Upper lobe of left lung (tissue), 6 donors: ENCODE measurements around the gene SLX4IP. TPM values are rescaled to one million over a fixed set of nuclear protein-coding genes. Genes with fewer than 3 reads are reported as not detected.

ENCODE experiments used
- ATAC-seq, 2 donors: fragments of 200-7000 bp; cut with Tn5 transposase; one replicate each; pipeline ENCODE4 v1.9.1; 2022; ENCODE audit warnings: mild to moderate bottlenecking in 2 of 2, moderate library complexity in 2 of 2; ENCODE audit not compliant: low FRiP score in 2 of 2
- DNase-seq, 2 donors: peaks; one replicate each; pipeline ENCODE4 v3.0.0-alpha.2; 2019 to 2020
- H3K27ac ChIP-seq, 4 donors: fragments of 200-600 bp; sonication (generic); one replicate each; pipeline ENCODE4 v1.5.1; 2016 to 2019
- H3K27me3 ChIP-seq, 4 donors: fragments of 200-600 bp; sonication (generic); one replicate each; pipeline ENCODE4 v1.5.1; 2017 to 2019
- H3K36me3 ChIP-seq, 4 donors: fragments of 200-600 bp; sonication (generic); one replicate each; pipeline ENCODE4 v1.5.1; 2016 to 2019
- H3K4me1 ChIP-seq, 4 donors: fragments of 200-600 bp; sonication (generic); one replicate each; pipeline ENCODE4 v1.5.1; 2018 to 2019
- H3K4me3 ChIP-seq, 4 donors: fragments of 200-600 bp; sonication (generic); one replicate each; pipeline ENCODE4 v1.5.1; 2017 to 2019; ENCODE audit warnings: mild to moderate bottlenecking in 2 of 4, moderate library complexity in 1 of 4
- H3K9me3 ChIP-seq, 4 donors: fragments of 200-600 bp; sonication (generic); one replicate each; pipeline ENCODE4 v1.5.1; 2018 to 2019
- EP300 ChIP-seq, 4 donors: sonication (generic); formaldehyde crosslinking; IDR thresholded peaks; one replicate each; pipeline ENCODE4 v1.5.1; 2017; ENCODE audit warnings: antibody characterized with exemption in 4 of 4, control low read depth in 2 of 4
- POLR2A ChIP-seq, 4 donors: fragments of 450-650 bp; IDR thresholded peaks; one replicate each; pipeline ENCODE4 v1.5.1; 2016 to 2017; ENCODE audit warnings: antibody characterized with exemption in 4 of 4, mild to moderate bottlenecking in 2 of 4
- POLR2AphosphoS5 ChIP-seq, 2 donors: sonication (generic); formaldehyde crosslinking; IDR thresholded peaks; one replicate each; pipeline ENCODE4 v1.5.1; 2017; ENCODE audit warnings: antibody characterized with exemption in 2 of 2
- WGBS, 2 donors: methylation state at CpG; one replicate each; pipeline ENCODE4 v1.1.5; 2017 to 2018; 5-methylcytosine and 5-hydroxymethylcytosine counted together
- total RNA-seq, 6 donors: library from RNA; depleted of rRNA in 4 of 6; stranded (reverse); fragments of >200 nt in 4 of 6; gene quantifications; one replicate each; pipeline versions ENCODE4 v1.1.0 to v1.2.1, GENCODE V29; 2016 to 2021
- TF ChIP-seq, protein P1 (sequence below), 6 experiments: fragments of 450-650 bp in 4 of 6; fragments of 200-600 bp in 2 of 6; sonication (generic) in 2 of 6; IDR thresholded peaks; one replicate each; pipeline ENCODE4 v1.5.1; 2016 to 2019; ENCODE audit warnings: antibody characterized with exemption in 6 of 6
- donor health status: DM: no; HTN: no; CAD: no; lungs with moderate emphysema.
- donor health status: DM: no; HTN: yes; CAD: no; lungs with severe emphysema.

Gene SLX4IP
- total RNA-seq, 6 donors from 2014 or later: 3.2 to 6.0 (median 4.5) TPM

DNA sequence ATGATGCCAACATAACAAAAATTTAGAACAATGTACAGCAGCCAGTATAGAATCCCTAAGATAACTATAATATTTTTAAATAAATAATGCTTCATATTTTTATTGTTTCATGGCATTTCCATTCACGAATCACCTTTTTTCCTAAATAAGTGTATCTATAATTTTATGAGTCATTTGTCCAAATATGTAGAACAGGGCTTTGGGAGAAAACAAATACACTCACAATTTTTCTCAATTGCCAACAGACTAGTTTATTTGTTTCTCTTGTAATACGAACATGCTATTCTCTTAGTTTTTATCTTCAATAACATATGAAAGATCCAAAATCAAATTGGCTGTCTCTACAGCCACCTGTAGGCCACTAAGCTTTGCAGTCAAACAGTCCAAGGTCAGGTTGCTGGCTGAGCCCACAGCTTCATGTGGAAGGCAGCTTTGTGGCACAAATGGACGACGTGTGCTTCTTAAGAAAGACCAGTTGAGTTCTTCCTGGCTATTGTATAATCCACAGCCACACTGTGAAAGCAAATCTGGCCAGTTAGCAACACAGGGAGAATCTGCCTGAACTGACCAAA is 30.1 kb upstream of the SLX4IP start:
- Histone ChIP-seq H3K36me3 (peaks cover 0 to 27% (median 5%) of the 10 kb centered on the region in 4 donors), H3K4me3 (no peak overlapping the region), H3K9me3 (no peaks in the 10 kb centered on the region), H3K4me1 (no peaks in the 10 kb centered on the region), H3K27me3 (no peaks in the 10 kb centered on the region), H3K27ac (no peak overlapping the region)
- no peak for ATAC-seq
- TF ChIP-seq, protein P1, sequence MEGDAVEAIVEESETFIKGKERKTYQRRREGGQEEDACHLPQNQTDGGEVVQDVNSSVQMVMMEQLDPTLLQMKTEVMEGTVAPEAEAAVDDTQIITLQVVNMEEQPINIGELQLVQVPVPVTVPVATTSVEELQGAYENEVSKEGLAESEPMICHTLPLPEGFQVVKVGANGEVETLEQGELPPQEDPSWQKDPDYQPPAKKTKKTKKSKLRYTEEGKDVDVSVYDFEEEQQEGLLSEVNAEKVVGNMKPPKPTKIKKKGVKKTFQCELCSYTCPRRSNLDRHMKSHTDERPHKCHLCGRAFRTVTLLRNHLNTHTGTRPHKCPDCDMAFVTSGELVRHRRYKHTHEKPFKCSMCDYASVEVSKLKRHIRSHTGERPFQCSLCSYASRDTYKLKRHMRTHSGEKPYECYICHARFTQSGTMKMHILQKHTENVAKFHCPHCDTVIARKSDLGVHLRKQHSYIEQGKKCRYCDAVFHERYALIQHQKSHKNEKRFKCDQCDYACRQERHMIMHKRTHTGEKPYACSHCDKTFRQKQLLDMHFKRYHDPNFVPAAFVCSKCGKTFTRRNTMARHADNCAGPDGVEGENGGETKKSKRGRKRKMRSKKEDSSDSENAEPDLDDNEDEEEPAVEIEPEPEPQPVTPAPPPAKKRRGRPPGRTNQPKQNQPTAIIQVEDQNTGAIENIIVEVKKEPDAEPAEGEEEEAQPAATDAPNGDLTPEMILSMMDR (IDR thresholded peaks at IDR 0.05): no peak
- TF ChIP-seq POLR2AphosphoS5 (IDR thresholded peaks at IDR 0.05) (no peak), EP300 (IDR thresholded peaks at IDR 0.05) (no peak), POLR2A (IDR thresholded peaks at IDR 0.05) (no peak)
- 75 to 81% methylated on average over 4 of the region's 4 CpGs for WGBS, 2 donors
- DNase-seq: no peak

DNA sequence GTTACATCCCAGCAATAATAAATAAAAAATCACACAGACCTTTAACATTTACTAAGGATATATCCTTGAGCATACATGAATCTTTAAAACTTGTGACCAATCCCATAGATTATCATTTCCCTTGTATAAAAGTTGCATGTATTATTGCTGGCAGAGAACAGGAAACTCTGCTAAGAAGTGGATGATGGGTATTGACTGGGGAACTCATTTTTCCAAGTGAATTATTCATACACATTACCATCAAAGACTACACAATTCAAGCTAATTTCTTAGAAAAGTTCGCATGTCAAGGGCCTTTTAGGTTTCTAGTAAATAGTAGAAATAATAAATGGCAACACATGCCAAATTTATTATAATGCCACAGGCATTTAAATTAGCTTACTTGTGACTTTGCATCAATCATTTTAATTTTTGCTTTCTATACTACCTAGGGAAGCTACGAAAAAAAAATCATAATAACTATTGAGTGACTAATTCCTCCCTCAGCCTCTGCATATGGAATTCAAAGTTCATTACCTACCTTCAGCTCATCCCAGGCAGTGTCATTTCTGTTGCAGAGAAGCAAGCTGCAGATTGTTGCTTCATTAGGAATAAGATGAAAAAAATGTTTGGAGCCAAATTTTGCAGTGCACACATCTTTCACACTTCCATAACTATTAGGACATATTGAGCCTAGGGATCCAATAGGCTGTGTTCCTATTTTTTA is 26.8 kb upstream of the SLX4IP start:
- H3K4me3 ChIP-seq: no peak overlapping the region
- no peak for TF ChIP-seq POLR2A (IDR thresholded peaks at IDR 0.05)
- TF ChIP-seq, protein P1 (IDR thresholded peaks at IDR 0.05): no peak
- TF ChIP-seq EP300 (IDR thresholded peaks at IDR 0.05): no peak
- TF ChIP-seq POLR2AphosphoS5 (IDR thresholded peaks at IDR 0.05): no peak
- H3K4me1 ChIP-seq: no peaks in the 10 kb centered on the region
- peaks cover 2 to 42% (median 6%) of the 10 kb centered on the region in 4 donors for H3K36me3 ChIP-seq
- 95% methylated on average over 2 of the region's 2 CpGs for WGBS, 2 donors
- no peak overlapping the region for H3K27ac ChIP-seq
- H3K9me3 ChIP-seq: no peaks in the 10 kb centered on the region
- DNase-seq: no peak
- ATAC-seq: no peak
- H3K27me3 ChIP-seq: no peaks in the 10 kb centered on the region

DNA sequence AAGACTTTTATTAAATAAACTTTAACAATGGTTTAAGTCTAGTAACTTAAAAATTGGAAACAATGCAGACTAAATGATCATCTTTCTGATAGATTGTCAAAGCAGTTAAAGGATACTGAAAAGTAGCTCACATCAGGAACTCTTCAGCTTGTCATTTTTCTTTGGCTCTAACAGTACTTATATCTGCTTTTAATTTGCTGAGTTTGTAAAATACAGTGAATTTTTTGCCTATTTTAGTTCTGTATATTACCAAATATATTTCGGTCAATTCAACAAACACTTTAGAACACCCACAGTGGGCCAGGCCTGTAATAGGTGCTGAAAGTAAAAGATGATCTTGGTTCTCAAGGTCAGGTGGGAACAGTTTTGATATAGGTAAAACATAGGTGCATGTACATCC is 23.4 kb upstream of the SLX4IP start:
- 87 to 97% methylated on average over 1 of the region's 1 CpG for WGBS, 2 donors
- Histone ChIP-seq H3K4me1 (peaks cover 0 to 9% (median 0%) of the 10 kb centered on the region in 4 donors), H3K27me3 (no peaks in the 10 kb centered on the region), H3K9me3 (no peaks in the 10 kb centered on the region), H3K4me3 (no peak overlapping the region), H3K36me3 (peaks cover 0 to 32% (median 3%) of the 10 kb centered on the region in 4 donors), H3K27ac (no peak overlapping the region)
- ATAC-seq (no peak), DNase-seq (no peak)
- TF ChIP-seq, protein P1 (IDR thresholded peaks at IDR 0.05): no peak
- TF ChIP-seq POLR2A (IDR thresholded peaks at IDR 0.05): no peak
- no peak for TF ChIP-seq EP300 (IDR thresholded peaks at IDR 0.05)
- no peak for TF ChIP-seq POLR2AphosphoS5 (IDR thresholded peaks at IDR 0.05)

DNA sequence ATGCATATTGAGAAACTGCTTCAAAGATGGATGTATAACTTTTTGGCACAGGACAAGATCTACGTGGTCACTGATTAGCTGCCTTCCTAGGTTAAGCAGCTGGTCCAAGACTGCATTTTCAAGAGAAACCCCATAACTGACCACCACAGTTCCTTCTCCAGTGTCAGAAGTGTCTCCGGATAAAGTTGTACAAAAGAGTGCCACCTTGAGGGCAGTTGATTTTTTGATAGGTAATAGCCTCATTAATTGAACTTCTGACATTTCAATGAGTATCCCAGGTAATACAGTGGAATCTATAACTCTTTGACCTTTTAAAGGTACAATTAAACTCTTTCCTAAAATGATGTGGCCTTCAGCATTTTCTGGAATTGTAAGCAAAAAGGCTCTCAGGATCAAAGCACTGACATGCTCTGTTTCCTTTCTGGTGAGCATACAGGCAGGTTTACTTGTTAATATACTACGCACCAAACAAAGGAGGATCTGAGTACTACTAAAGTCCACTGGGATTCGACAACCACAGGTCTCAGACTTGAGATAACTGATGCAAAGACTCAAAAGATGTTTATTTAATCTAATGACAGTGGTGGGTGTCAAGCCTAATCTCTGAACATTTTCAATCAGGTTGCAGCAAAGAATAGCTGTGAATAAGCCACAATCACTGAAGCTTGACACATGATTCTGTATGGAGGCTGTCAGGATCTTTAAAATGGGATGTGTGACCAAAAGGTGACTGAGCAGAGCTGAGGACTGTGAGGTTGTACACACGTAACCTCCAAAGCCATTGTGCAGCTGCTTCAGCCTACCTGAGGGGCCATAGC is 22.3 kb upstream of the SLX4IP start:
- no peak for DNase-seq
- WGBS, 2 donors: 82 to 85% methylated on average over 5 of the region's 5 CpGs
- TF ChIP-seq POLR2A (IDR thresholded peaks at IDR 0.05) (no peak), EP300 (IDR thresholded peaks at IDR 0.05) (no peak), POLR2AphosphoS5 (IDR thresholded peaks at IDR 0.05) (no peak)
- TF ChIP-seq, protein P1 (IDR thresholded peaks at IDR 0.05): no peak

More for the DNA sequence above, 22.3 kb upstream of the SLX4IP start:
- Histone ChIP-seq H3K27me3 (no peaks in the 10 kb centered on the region), H3K27ac (no peak overlapping the region), H3K4me3 (no peak overlapping the region), H3K36me3 (peaks cover 0 to 25% (median 3%) of the 10 kb centered on the region in 4 donors), H3K9me3 (no peaks in the 10 kb centered on the region), H3K4me1 (peaks cover 0 to 9% (median under 1%) of the 10 kb centered on the region in 4 donors)
- no peak for ATAC-seq
